Epithelial cell of prostate (primary cell): ENCODE measurements around the gene ACE.
"Not testable (repeated sequence)": the region's sequence is repeated elsewhere in the genome, so short reads cannot be mapped to it uniquely, and the experiment has no call there.

Source experiments
- DNase-seq: peaks from one replicate; pipeline ENCODE4 v3.0.0-alpha.2; 2011; ENCODE audit warnings: low read depth, low spot score
- H3K27ac ChIP-seq: fragments of 450-650 bp; 2 replicates; pipeline ENCODE4 v1.5.1; 2017; ENCODE audit warnings: mild to moderate bottlenecking

The ACE gene

GRCh38 chr17:63468099-63468498 is 8.8 kb upstream of the ACE start:
- H3K27ac ChIP-seq, DNase-seq: not testable (repeated sequence)

- no peak overlapping the region for H3K27ac ChIP-seq
Observed at GRCh38 chr17:63474174-63474573, 2.7 kb upstream of the ACE start.

GRCh38 chr17:63474586-63475460 is 2.0 kb upstream of the ACE start:
- no peak for DNase-seq
- no peak overlapping the region for H3K27ac ChIP-seq

More at GRCh38 chr17:63474174-63474573, 2.7 kb upstream of the ACE start:
- DNase-seq = no peak

- H3K27ac ChIP-seq = no peak overlapping the region
- no peak for DNase-seq
Observed at GRCh38 chr17:63475491-63476412, 1.1 kb upstream of the ACE start.

GRCh38 chr17:63476459-63476853 is 405 bp upstream of the ACE start:
- no peak for DNase-seq
- H3K27ac ChIP-seq = no peak overlapping the region

GRCh38 chr17:63477480-63478440 is 899 bp downstream of the ACE start:
- no peak overlapping the region for H3K27ac ChIP-seq
- no peak for DNase-seq

- peak; percentile 74 for DNase-seq
- H3K27ac ChIP-seq = no peak overlapping the region
Observed at GRCh38 chr17:63478814-63479494, 2.1 kb downstream of the ACE start.

- H3K27ac ChIP-seq = no peak overlapping the region
- DNase-seq = no peak
Observed at GRCh38 chr17:63479495-63480184, 2.8 kb downstream of the ACE start.

- DNase-seq = no peak
- no peak overlapping the region for H3K27ac ChIP-seq
Observed at GRCh38 chr17:63480192-63480784, 3.4 kb downstream of the ACE start.

- DNase-seq = no peak
- no peak overlapping the region for H3K27ac ChIP-seq
Observed at GRCh38 chr17:63480826-63481487, 4.1 kb downstream of the ACE start.

- no peak for DNase-seq
Observed at GRCh38 chr17:63481488-63481870, 4.6 kb downstream of the ACE start.

GRCh38 chr17:63482509-63482908 is 5.6 kb downstream of the ACE start:
- no peak overlapping the region for H3K27ac ChIP-seq
- DNase-seq = no peak

More at GRCh38 chr17:63481488-63481870, 4.6 kb downstream of the ACE start:
- no peak overlapping the region for H3K27ac ChIP-seq

- no peak overlapping the region for H3K27ac ChIP-seq
- DNase-seq = no peak
Observed at GRCh38 chr17:63483038-63483437, 6.2 kb downstream of the ACE start.

GRCh38 chr17:63483655-63484575 is 7.1 kb downstream of the ACE start:
- H3K27ac ChIP-seq = no peak overlapping the region

GRCh38 chr17:63486317-63487013 is 9.6 kb downstream of the ACE start:
- DNase-seq = no peak
- H3K27ac ChIP-seq = no peak overlapping the region

More at GRCh38 chr17:63483655-63484575, 7.1 kb downstream of the ACE start:
- DNase-seq = no peak

- DNase-seq = no peak
- no peak overlapping the region for H3K27ac ChIP-seq
Observed at GRCh38 chr17:63487014-63487339, 10.1 kb downstream of the ACE start.
